K562 (cell line): ENCODE results near the gene MIEF2. TPM values are rescaled to one million over a fixed set of nuclear protein-coding genes. Genes with fewer than 3 reads are reported as not detected.
A peak's percentile ranks its signal among the peaks of the same experiment; 100 is the strongest.

Source experiments
- ATAC-seq: fragments of 200-7000 bp; cut with Tn5 transposase; 3 replicates; pipeline ENCODE4 v1.9.1; 2020; ENCODE audit warnings: moderate library complexity
- BruUV-seq: library from RNA; stranded (reverse); fragments of 400-500 nt; replicated peaks from 2 replicates; lab custom pipeline; 2021; lab: Mats Ljungman, UMichigan
- CTCF ChIA-PET: fragments of 300-600 bp; formaldehyde crosslinking; extraction: SDS; loops from one replicate; lab custom pipeline; 2021; ENCODE audit warnings: low intra/inter-chr PET ratio; lab: Yijun Ruan, JAX
- POLR2A ChIA-PET: fragments of 300-600, 350-650 bp; sonication (Branson Sonifier 250); formaldehyde crosslinking; extraction: SDS; loops from one replicate; lab custom pipeline; 2021; ENCODE audit warnings: antibody characterized with exemption, inconsistent platforms; lab: Yijun Ruan, JAX
- DNase-seq, 4 experiments: peaks; one replicate each; pipeline versions ENCODE4 v3.0.0 to v3.0.0-alpha.2; 2011 to 2018; ENCODE audit warnings: low spot score in 3 of 4, mixed read lengths in 3 of 4; ENCODE audit errors: extremely low read depth in 1 of 4
- FAIRE-seq: peaks from 2 replicates; lab custom pipeline; 2011; peaks lifted over from hg19 to GRCh38; lab: Jason Lieb, UNC
- H2AFZ ChIP-seq: 2 replicates; pipeline ENCODE4 v1.6.0; 2011; ENCODE audit warnings: low read depth, low read length, control low read depth, inconsistent platforms
- H3K27ac ChIP-seq: fragments of 200-600 bp; 3 replicates; pipeline ENCODE4 v1.8.0; 2011; ENCODE audit warnings: low read depth, mild to moderate bottlenecking, control low read depth, inconsistent platforms, low read length, moderate library complexity, mixed read lengths; ENCODE audit errors: extremely low read depth
- H3K27me3 ChIP-seq, 2 experiments: fragments of 300-600 bp in 1 of 2; 2 replicates in 1 of 2; 3 replicates in 1 of 2; pipeline versions ENCODE4 v1.6.0 to v1.8.0; 2011; ENCODE audit warnings: inconsistent platforms in 2 of 2, low read length in 2 of 2, mild to moderate bottlenecking in 1 of 2, mixed read lengths in 1 of 2, moderate library complexity in 1 of 2; ENCODE audit not compliant: control insufficient read depth in 2 of 2, insufficient read depth in 2 of 2
- H3K36me3 ChIP-seq: fragments of 300-600 bp; 3 replicates; pipeline ENCODE4 v1.8.0; 2011; ENCODE audit warnings: mild to moderate bottlenecking, low read length, inconsistent platforms; ENCODE audit not compliant: control insufficient read depth, insufficient read depth
- H3K4me1 ChIP-seq, 2 experiments: fragments of 200-600 bp in 1 of 2; replicated peaks in 1 of 2; 2 replicates in 1 of 2; 3 replicates in 1 of 2; pipeline versions ENCODE4 v1.5.1 to v1.8.0; 2011; ENCODE audit warnings: inconsistent platforms in 2 of 2, low read length in 2 of 2, mild to moderate bottlenecking in 1 of 2, mixed read lengths in 1 of 2, moderate library complexity in 1 of 2; ENCODE audit not compliant: control insufficient read depth in 2 of 2, insufficient read depth in 2 of 2
- H3K4me2 ChIP-seq: 2 replicates; pipeline ENCODE4 v1.6.1; 2011; ENCODE audit warnings: low read length, control low read depth, inconsistent platforms, mixed read lengths; ENCODE audit not compliant: insufficient read depth
- H3K4me3 ChIP-seq: fragments of 200-600 bp; sonication (generic), shearing (Covaris generic); 2 replicates; pipeline ENCODE4 v1.5.1; 2016; ENCODE audit warnings: control low read depth, inconsistent platforms
- H3K79me2 ChIP-seq: fragments of 200-600 bp; 3 replicates; pipeline ENCODE4 v1.8.0; 2011; ENCODE audit warnings: low read length, inconsistent platforms; ENCODE audit not compliant: control insufficient read depth, insufficient read depth
- H3K9ac ChIP-seq, 2 experiments: 2 replicates each; pipeline versions ENCODE4 v1.6.0 to v1.6.1; 2011; ENCODE audit warnings: low read depth in 2 of 2, low read length in 2 of 2, control low read depth in 1 of 2, inconsistent platforms in 1 of 2, mild to moderate bottlenecking in 1 of 2, mixed read lengths in 1 of 2; ENCODE audit not compliant: insufficient read depth in 1 of 2
- H3K9me1 ChIP-seq: one replicate; pipeline ENCODE4 v1.6.0; 2011; ENCODE audit warnings: inconsistent platforms, mild to moderate bottlenecking, low read length, moderate library complexity; ENCODE audit not compliant: control insufficient read depth, insufficient read depth
- H3K9me3 ChIP-seq: replicated peaks from 2 replicates; pipeline ENCODE4 v1.5.1; 2011; ENCODE audit warnings: low read depth, low read length, inconsistent platforms; ENCODE audit not compliant: control insufficient read depth, insufficient read depth
- H4K20me1 ChIP-seq: replicated peaks from 2 replicates; pipeline ENCODE4 v1.6.1; 2011; ENCODE audit warnings: low read length, inconsistent platforms, mixed read lengths; ENCODE audit not compliant: control insufficient read depth, insufficient read depth
- ETV5 ChIP-seq: sonication (generic); formaldehyde crosslinking; IDR thresholded peaks from 2 replicates; pipeline ENCODE4 v1.4.0; 2020; ENCODE audit warnings: low read depth, mild to moderate bottlenecking, missing genetic modification reagents
- NFATC3 ChIP-seq: fragments of 450-650 bp; IDR thresholded peaks from 2 replicates; pipeline ENCODE4 v1.6.1; 2017; ENCODE audit warnings: mild to moderate bottlenecking
- SRSF3 ChIP-seq: fragments of 200-400 bp; formaldehyde crosslinking; IDR thresholded peaks from 2 replicates; pipeline ENCODE4 v1.6.1; 2016; ENCODE audit warnings: mild to moderate bottlenecking, low read length, moderate library complexity; ENCODE audit not compliant: insufficient read depth
- ZBTB17 ChIP-seq: fragments of 450-650 bp; formaldehyde crosslinking; IDR thresholded peaks from 2 replicates; pipeline ENCODE4 v1.4.0; 2020; ENCODE audit warnings: mild to moderate bottlenecking
- ZFX ChIP-seq: sonication (generic); formaldehyde crosslinking; IDR thresholded peaks from 2 replicates; pipeline ENCODE4 v1.8.0; 2022; ENCODE audit warnings: mild to moderate bottlenecking, missing genetic modification reagents, moderate library complexity
- ZNF551 ChIP-seq: fragments of 250-450 bp; sonication (Bioruptor Pico); IDR thresholded peaks from 2 replicates; pipeline ENCODE4 v1.5.0; 2021; ENCODE audit warnings: mild to moderate bottlenecking, moderate library complexity
- WGBS: fragments of 100-300 bp; shearing (Covaris generic); methylation state at CpG from one replicate; pipeline ENCODE4 v1.1.6; 2016; ENCODE audit warnings: low coverage, mixed read lengths; ENCODE audit not compliant: insufficient coverage; ENCODE audit errors: missing lambda C conversion rate; 5-methylcytosine and 5-hydroxymethylcytosine counted together
- in situ Hi-C: fragments of 300-500 bp; cut with MboI; formaldehyde crosslinking; loops from 4 replicates; pipeline ENCODE4 v1.15.0; 2018; ENCODE audit warnings: inconsistent platforms, mixed read lengths
- intact Hi-C: fragments of 100-400 bp; cut with micrococcal nuclease; formaldehyde crosslinking; loops from 2 replicates; pipeline ENCODE4 v1.14.2; 2022
- polyA plus RNA-seq, 8 experiments: library from polyadenylated mRNA; depleted of rRNA in 4 of 8; stranded (reverse) in 5 of 8; unstranded in 3 of 8; fragments of >200 nt; fragmentation: Nextera tagmentation in 2 of 8; fragmentation: Illumina TruSeq in 1 of 8; extraction: Ambion mirVana in 2 of 8; extraction: Trizol in 1 of 8; gene quantifications; 2 replicates each; pipeline versions ENCODE4 v1.2.1 to v1.2.3, GENCODE V29; 2011 to 2014; ENCODE audit warnings: inconsistent platforms in 1 of 8, missing spikeins in 1 of 8
- total RNA-seq, 7 experiments: library from RNA; depleted of rRNA in 6 of 7; stranded (reverse); fragments of >200 nt in 6 of 7; fragmentation: Illumina TruSeq in 2 of 7; extraction: Trizol in 2 of 7; gene quantifications; 2 replicates each; pipeline versions ENCODE4 v1.2.1 to v1.2.3, GENCODE V29; 2011 to 2021; ENCODE audit warnings: low replicate concordance in 1 of 7
- TF ChIP-seq, protein P1 (sequence below), 2 experiments: fragments of 450-650 bp in 1 of 2; sonication (generic) in 1 of 2; formaldehyde crosslinking in 1 of 2; IDR thresholded peaks in 1 of 2; conservative IDR thresholded peaks in 1 of 2; 2 replicates each; pipeline versions ENCODE4 v1.6.1 to v1.8.1; 2016 to 2023; ENCODE audit warnings: mild to moderate bottlenecking in 2 of 2, moderate library complexity in 2 of 2, inconsistent platforms in 1 of 2, missing genetic modification reagents in 1 of 2

MIEF2 gene
- total and polyA plus RNA-seq, 9 of the 15 experiments (the other 6 are each of a cell fraction or from before 2014, with no cell fraction given), result 0.10 to 8.2 (median 2.4) TPM

DNA sequence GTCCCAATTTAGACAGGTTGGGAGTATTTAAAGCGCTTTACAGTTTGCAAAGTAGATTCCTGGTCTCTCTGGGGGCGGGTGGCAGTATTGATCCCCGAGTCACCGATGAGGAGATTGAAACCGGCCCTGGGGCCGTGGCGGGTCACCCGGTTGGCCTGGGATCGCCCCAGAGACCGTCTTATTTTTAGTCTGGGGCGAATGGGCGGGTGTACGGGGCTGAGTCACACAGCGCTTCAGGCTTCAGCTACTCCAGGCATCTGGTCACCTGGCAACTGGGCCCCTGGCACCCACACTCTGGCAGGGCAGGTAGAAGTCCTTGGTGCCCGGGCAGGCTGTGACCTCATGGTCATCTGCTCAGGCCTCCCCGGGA, 669 bp downstream of the MIEF2 start:
- peak overlapping the region; percentile 66 for H3K27ac ChIP-seq
- ATAC-seq, result 0 out of 3 replicates have a peak, but pooled peaks have one; percentile 2
- ChIA-PET CTCF (no interaction called here), POLR2A (interaction anchor here (0.6 to 2.6 kb wide), 4 partner anchors 10 to 51 kb away, joined by 3 to 9 read pairs (median 4); no protein-coding TSS in a partner anchor)
- BruUV-seq, result no TSS peak
- H3K9ac ChIP-seq, result peak overlapping the region; percentile 72 to 96
- H2AFZ ChIP-seq, result peak overlapping the region; percentile 95
- FAIRE-seq, result no peak
- peak overlapping the region; percentile 62 for H3K4me3 ChIP-seq
- H4K20me1 ChIP-seq, result no peaks in the 10 kb centered on the region
- 5% methylated on average over 13 of the region's 16 CpGs for WGBS
- intact Hi-C loops (no loop called here), in situ Hi-C loops (no loop called here)
- no peaks in the 10 kb centered on the region for H3K9me3 ChIP-seq
- no peaks in the 10 kb centered on the region for H3K9me1 ChIP-seq
- peaks cover 18 to 68% of the 10 kb centered on the region in 2 experiments; a peak in 4 of 5 replicates for H3K4me1 ChIP-seq
- peaks cover 23% of the 10 kb centered on the region for H3K79me2 ChIP-seq
- H3K27me3 ChIP-seq, result no peaks in the 10 kb centered on the region
- H3K4me2 ChIP-seq, result peak overlapping the region; percentile 91
- DNase-seq, result peak; percentile 38 to 49 (median 44)
- peaks cover 12% of the 10 kb centered on the region; the same call in 2 of the 3 replicates for H3K36me3 ChIP-seq
- TF ChIP-seq ZNF551 (CRISPR knock-in tag), result no peak
- TF ChIP-seq, protein P1, sequence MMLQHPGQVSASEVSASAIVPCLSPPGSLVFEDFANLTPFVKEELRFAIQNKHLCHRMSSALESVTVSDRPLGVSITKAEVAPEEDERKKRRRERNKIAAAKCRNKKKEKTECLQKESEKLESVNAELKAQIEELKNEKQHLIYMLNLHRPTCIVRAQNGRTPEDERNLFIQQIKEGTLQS (IDR thresholded peaks at IDR 0.05), result 0 out of 2 replicates have a peak, but pooled peaks have one; percentile 13
- TF ChIP-seq, protein P1 (CRISPR knock-in tag; conservative IDR thresholded peaks at IDR 0.05), result no peak
- TF ChIP-seq ZFX (CRISPR knock-in tag), result peak; percentile 38; the same call in 1 of the 2 replicates
- TF ChIP-seq NFATC3, result no peak
- 0 out of 2 replicates have a peak, but pooled peaks have one; percentile 8 for TF ChIP-seq ZBTB17
- no peak for TF ChIP-seq ETV5 (CRISPR knock-in tag)
- no peak for TF ChIP-seq SRSF3
